Measurements from ENCODE around the gene CIC.
A peak's percentile ranks its signal among the peaks of the same experiment; 100 is the strongest.

CIC gene

GRCh38 chr19:42290523-42291434, 21.7 kb downstream of the CIC start:
- no peaks in the 10 kb centered on the region for H3K27me3 Mint-ChIP-seq
- peak overlapping the region; percentile 87 for H3K27ac Mint-ChIP-seq
- H3K4me1 Mint-ChIP-seq: peaks cover 15% of the 10 kb centered on the region
- peaks cover 15% of the 10 kb centered on the region for H3K36me3 Mint-ChIP-seq
- H3K9me3 Mint-ChIP-seq: no peaks in the 10 kb centered on the region
- H3K4me3 Mint-ChIP-seq: no peak overlapping the region
- peak; percentile 62 to 67 for DNase-seq (ENCODE audit: low spot score in 2 of 2)
- ATAC-seq (ENCODE audit: low read depth): peak; percentile 86

- Mint-ChIP-seq H3K4me1 (peaks cover 13% of the 10 kb centered on the region), H3K27me3 (no peaks in the 10 kb centered on the region), H3K36me3 (peaks cover 15% of the 10 kb centered on the region), H3K27ac (peak overlapping the region; percentile 87), H3K9me3 (no peaks in the 10 kb centered on the region), H3K4me3 (no peak overlapping the region)
- ATAC-seq (ENCODE audit: low read depth) (no peak), DNase-seq (ENCODE audit: low spot score in 2 of 2) (no peak)
Measured at GRCh38 chr19:42291435-42291810, 22.4 kb downstream of the CIC start.

GRCh38 chr19:42292042-42292960, 23.2 kb downstream of the CIC start:
- Mint-ChIP-seq H3K4me3 (no peak overlapping the region), H3K27me3 (no peaks in the 10 kb centered on the region), H3K9me3 (no peaks in the 10 kb centered on the region), H3K27ac (peak overlapping the region; percentile 87), H3K36me3 (peaks cover 15% of the 10 kb centered on the region), H3K4me1 (peaks cover 13% of the 10 kb centered on the region)
- ATAC-seq (ENCODE audit: low read depth): no peak
- peak in 1 of 2 donors; percentile 15 for DNase-seq (ENCODE audit: low spot score in 2 of 2)

- no peak for ATAC-seq (ENCODE audit: low read depth)
- no peaks in the 10 kb centered on the region for H3K27me3 Mint-ChIP-seq
- peaks cover 13% of the 10 kb centered on the region for H3K4me1 Mint-ChIP-seq
- no peak overlapping the region for H3K4me3 Mint-ChIP-seq
- no peaks in the 10 kb centered on the region for H3K9me3 Mint-ChIP-seq
- no peak for DNase-seq (ENCODE audit: low spot score in 2 of 2)
- H3K36me3 Mint-ChIP-seq: peaks cover 15% of the 10 kb centered on the region
- no peak overlapping the region for H3K27ac Mint-ChIP-seq
Measured at GRCh38 chr19:42292963-42293362, 23.9 kb downstream of the CIC start.

- no peaks in the 10 kb centered on the region for H3K9me3 Mint-ChIP-seq
- DNase-seq (ENCODE audit: low spot score in 2 of 2): peak in 1 of 2 donors; percentile 12
- H3K4me3 Mint-ChIP-seq: no peak overlapping the region
- no peak overlapping the region for H3K27ac Mint-ChIP-seq
- peaks cover 13% of the 10 kb centered on the region for H3K4me1 Mint-ChIP-seq
- no peak for ATAC-seq (ENCODE audit: low read depth)
- H3K27me3 Mint-ChIP-seq: no peaks in the 10 kb centered on the region
- H3K36me3 Mint-ChIP-seq: peaks cover 12% of the 10 kb centered on the region
Measured at GRCh38 chr19:42293540-42293939, 24.5 kb downstream of the CIC start.

- Mint-ChIP-seq H3K4me3 (no peak overlapping the region), H3K4me1 (peaks cover 13% of the 10 kb centered on the region), H3K27me3 (no peaks in the 10 kb centered on the region), H3K9me3 (no peaks in the 10 kb centered on the region), H3K36me3 (peaks cover 12% of the 10 kb centered on the region), H3K27ac (no peak overlapping the region)
- no peak for ATAC-seq (ENCODE audit: low read depth)
- DNase-seq (ENCODE audit: low spot score in 2 of 2): no peak
Measured at GRCh38 chr19:42293948-42294347, 24.9 kb downstream of the CIC start.

GRCh38 chr19:42294471-42295137, 25.6 kb downstream of the CIC start:
- H3K27ac Mint-ChIP-seq: no peak overlapping the region
- no peak for DNase-seq (ENCODE audit: low spot score in 2 of 2)
- peaks cover 12% of the 10 kb centered on the region for H3K36me3 Mint-ChIP-seq
- no peak overlapping the region for H3K4me3 Mint-ChIP-seq
- H3K4me1 Mint-ChIP-seq: peaks cover 13% of the 10 kb centered on the region
- ATAC-seq (ENCODE audit: low read depth): no peak
- no peaks in the 10 kb centered on the region for H3K27me3 Mint-ChIP-seq
- H3K9me3 Mint-ChIP-seq: no peaks in the 10 kb centered on the region

- DNase-seq (ENCODE audit: low spot score in 2 of 2) (no peak), ATAC-seq (ENCODE audit: low read depth) (no peak)
- Mint-ChIP-seq H3K9me3 (no peaks in the 10 kb centered on the region), H3K4me3 (no peak overlapping the region), H3K36me3 (peaks cover 12% of the 10 kb centered on the region), H3K4me1 (peaks cover 13% of the 10 kb centered on the region), H3K27me3 (no peaks in the 10 kb centered on the region), H3K27ac (no peak overlapping the region)
Measured at GRCh38 chr19:42295342-42295741, 26.3 kb downstream of the CIC start.

GRCh38 chr19:42295831-42296525, 26.9 kb downstream of the CIC start:
- no peak overlapping the region for H3K27ac Mint-ChIP-seq
- no peaks in the 10 kb centered on the region for H3K9me3 Mint-ChIP-seq
- H3K4me1 Mint-ChIP-seq: peaks cover 13% of the 10 kb centered on the region
- DNase-seq (ENCODE audit: low spot score in 2 of 2) (peak; percentile 94 to 98), ATAC-seq (ENCODE audit: low read depth) (peak; percentile 90)
- H3K4me3 Mint-ChIP-seq: no peak overlapping the region
- H3K27me3 Mint-ChIP-seq: no peaks in the 10 kb centered on the region
- peaks cover 12% of the 10 kb centered on the region for H3K36me3 Mint-ChIP-seq

- no peak for DNase-seq (ENCODE audit: low spot score in 2 of 2)
- peaks cover 5% of the 10 kb centered on the region for H3K36me3 Mint-ChIP-seq
- no peaks in the 10 kb centered on the region for H3K9me3 Mint-ChIP-seq
- H3K4me3 Mint-ChIP-seq: no peak overlapping the region
- H3K27me3 Mint-ChIP-seq: no peaks in the 10 kb centered on the region
- peaks cover 12% of the 10 kb centered on the region for H3K4me1 Mint-ChIP-seq
- peak overlapping the region; percentile 8 for H3K27ac Mint-ChIP-seq
- no peak for ATAC-seq (ENCODE audit: low read depth)
Measured at GRCh38 chr19:42297039-42297438, 28.0 kb downstream of the CIC start.

GRCh38 chr19:42301646-42302203, 32.7 kb downstream of the CIC start, which contains the start of gene PRR19:
Gene PRR19 (plus strand): TSS chr19:42302132. CDS start chr19:42309585, 7,453 bp downstream.
- Mint-ChIP-seq H3K4me1 (peaks cover 21% of the 10 kb centered on the region), H3K27me3 (no peaks in the 10 kb centered on the region), H3K36me3 (no peaks in the 10 kb centered on the region), H3K27ac (peak within 1 kb of the TSS; percentile 88), H3K4me3 (peak within 1 kb of the TSS; percentile 89), H3K9me3 (no peaks in the 10 kb centered on the region)
- peak; percentile 2 for ATAC-seq (ENCODE audit: low read depth)
- no peak for DNase-seq (ENCODE audit: low spot score in 2 of 2)

GRCh38 chr19:42303101-42303464, 34.0 kb downstream of the CIC start:
- Mint-ChIP-seq H3K4me3 (peak overlapping the region; percentile 89), H3K27ac (peak overlapping the region; percentile 88), H3K9me3 (no peaks in the 10 kb centered on the region), H3K4me1 (peaks cover 21% of the 10 kb centered on the region), H3K36me3 (no peaks in the 10 kb centered on the region), H3K27me3 (no peaks in the 10 kb centered on the region)
- DNase-seq (ENCODE audit: low spot score in 2 of 2): no peak
- no peak for ATAC-seq (ENCODE audit: low read depth)

- no peak for ATAC-seq (ENCODE audit: low read depth)
- H3K9me3 Mint-ChIP-seq: no peaks in the 10 kb centered on the region
- H3K4me1 Mint-ChIP-seq: peaks cover 21% of the 10 kb centered on the region
- no peak for DNase-seq (ENCODE audit: low spot score in 2 of 2)
- no peaks in the 10 kb centered on the region for H3K36me3 Mint-ChIP-seq
- no peaks in the 10 kb centered on the region for H3K27me3 Mint-ChIP-seq
- no peak overlapping the region for H3K27ac Mint-ChIP-seq
- H3K4me3 Mint-ChIP-seq: no peak overlapping the region
Measured at GRCh38 chr19:42303876-42304275, 34.8 kb downstream of the CIC start.

All from memory B cell (primary cell).